SK-N-SH treated with all-trans-retinoic acid at 6 μM for 48 hours (cell line): Measurements from ENCODE around the gene BCDIN3D.

Source experiments
- ARNTL ChIP-seq: fragments of 450-650 bp; formaldehyde crosslinking; IDR thresholded peaks from 2 replicates; pipeline ENCODE4 v1.5.0; 2020; ENCODE audit warnings: low read depth, mild to moderate bottlenecking, moderate library complexity, borderline replicate concordance
- BACH2 ChIP-seq: fragments of 250-450 bp; sonication (Bioruptor Pico); IDR thresholded peaks from 2 replicates; pipeline ENCODE4 v1.9.0; 2021; ENCODE audit warnings: mild to moderate bottlenecking, borderline replicate concordance
- CREB5 ChIP-seq: fragments of 250-450 bp; sonication (Bioruptor Pico); IDR thresholded peaks from 2 replicates; pipeline ENCODE4 v1.5.1; 2020; ENCODE audit warnings: low read depth, mild to moderate bottlenecking, moderate library complexity
- CSDC2 ChIP-seq: fragments of 250-450 bp; sonication (Bioruptor Pico); IDR thresholded peaks from 2 replicates; pipeline ENCODE4 v1.5.0; 2020; ENCODE audit warnings: mild to moderate bottlenecking, moderate library complexity
- GLIS3 ChIP-seq: fragments of 250-450 bp; sonication (Bioruptor Pico); IDR thresholded peaks from 2 replicates; pipeline ENCODE4 v1.5.0; 2020; ENCODE audit warnings: mild to moderate bottlenecking, moderate library complexity
- OSR1 ChIP-seq: fragments of 250-450 bp; sonication (Bioruptor Pico); IDR thresholded peaks from 2 replicates; pipeline ENCODE4 v1.8.0; 2022; ENCODE audit warnings: moderate library complexity, mild to moderate bottlenecking, inconsistent platforms
- PATZ1 ChIP-seq: fragments of 250-450 bp; sonication (Bioruptor Pico); IDR thresholded peaks from 2 replicates; pipeline ENCODE4 v1.8.0; 2020; ENCODE audit warnings: mild to moderate bottlenecking, moderate library complexity, borderline replicate concordance
- POU6F1 ChIP-seq: fragments of 250-450 bp; sonication (Bioruptor Pico); IDR thresholded peaks from 2 replicates; pipeline ENCODE4 v1.8.0; 2021; ENCODE audit warnings: low read depth, mild to moderate bottlenecking, moderate library complexity, borderline replicate concordance
- RARB ChIP-seq: fragments of 250-450 bp; sonication (Bioruptor Pico); IDR thresholded peaks from 2 replicates; pipeline ENCODE4 v1.8.0; 2021; ENCODE audit warnings: mild to moderate bottlenecking, moderate library complexity
- ZFP3 ChIP-seq: fragments of 250-450 bp; sonication (Bioruptor Pico); IDR thresholded peaks from 2 replicates; pipeline ENCODE4 v1.5.0; 2020; ENCODE audit warnings: mild to moderate bottlenecking, moderate library complexity
- ZFP30 ChIP-seq: fragments of 450-650 bp; formaldehyde crosslinking; IDR thresholded peaks from 2 replicates; pipeline ENCODE4 v1.5.0; 2022; ENCODE audit warnings: mild to moderate bottlenecking, moderate library complexity
- ZNF70 ChIP-seq: fragments of 450-650 bp; formaldehyde crosslinking; IDR thresholded peaks from 2 replicates; pipeline ENCODE4 v1.5.0; 2020; ENCODE audit warnings: mild to moderate bottlenecking, moderate library complexity

- no peak for TF ChIP-seq ZNF70 (CRISPR knock-in tag)
- TF ChIP-seq CREB5 (CRISPR knock-in tag), result no peak
- TF ChIP-seq ZFP30 (CRISPR knock-in tag), result no peak
- TF ChIP-seq CSDC2, result no peak
- TF ChIP-seq GLIS3 (CRISPR knock-in tag), result no peak
- no peak for TF ChIP-seq ARNTL (CRISPR knock-in tag)
- no peak for TF ChIP-seq POU6F1 (CRISPR knock-in tag)
- TF ChIP-seq BACH2, result no peak
- TF ChIP-seq PATZ1, result no peak
- no peak for TF ChIP-seq RARB (CRISPR knock-in tag)
- TF ChIP-seq OSR1, result no peak
- no peak for TF ChIP-seq ZFP3 (CRISPR knock-in tag)
Observed at GRCh38 chr12:49798248-49798647, 44.7 kb downstream of the BCDIN3D start.
